K562 (cell line): ENCODE results near the gene RXRB. TPM values are rescaled to one million over a fixed set of nuclear protein-coding genes. Genes with fewer than 3 reads are reported as not detected.

Source experiments
- CHCHD3 ChIP-seq: fragments of 250-450 bp; sonication (Bioruptor Pico); IDR thresholded peaks from 2 replicates; pipeline ENCODE4 v2.1.2; 2022; ENCODE audit warnings: mild to moderate bottlenecking
- GATAD2B ChIP-seq: fragments of 450-650 bp; IDR thresholded peaks from 2 replicates; pipeline ENCODE4 v1.6.1; 2017; ENCODE audit warnings: mild to moderate bottlenecking, borderline replicate concordance
- LCOR ChIP-seq: sonication (generic); formaldehyde crosslinking; IDR thresholded peaks from 2 replicates; pipeline ENCODE4 v1.8.0; 2022; ENCODE audit warnings: mild to moderate bottlenecking, missing genetic modification reagents
- MXI1 ChIP-seq: IDR thresholded peaks from 2 replicates; pipeline ENCODE4 v1.6.1; 2011; ENCODE audit warnings: low read depth, mild to moderate bottlenecking, improper control_type of control experiment, low read length
- SMAD4 ChIP-seq: fragments of 250-450 bp; sonication (Bioruptor Pico); conservative IDR thresholded peaks from 2 replicates; pipeline ENCODE4 v1.8.0; 2021; ENCODE audit warnings: inconsistent platforms, mild to moderate bottlenecking, moderate library complexity
- SNRNP70 ChIP-seq: fragments of 200-400 bp; formaldehyde crosslinking; optimal IDR thresholded peaks from 2 replicates; pipeline ENCODE3; 2017; ENCODE audit warnings: low read depth, low read length
- ZBTB43 ChIP-seq: sonication (generic); formaldehyde crosslinking; IDR thresholded peaks from 2 replicates; pipeline ENCODE4 v1.8.0; 2023; ENCODE audit warnings: mild to moderate bottlenecking, missing genetic modification reagents
- ZFPM2 ChIP-seq: fragments of 250-450 bp; sonication (Bioruptor Pico); IDR thresholded peaks from 2 replicates; pipeline ENCODE4 v1.5.1; 2022; ENCODE audit warnings: mild to moderate bottlenecking
- ZFX ChIP-seq: sonication (generic); formaldehyde crosslinking; IDR thresholded peaks from 2 replicates; pipeline ENCODE4 v1.8.0; 2022; ENCODE audit warnings: mild to moderate bottlenecking, missing genetic modification reagents, moderate library complexity
- polyA plus RNA-seq, 8 experiments: library from polyadenylated mRNA; depleted of rRNA in 4 of 8; stranded (reverse) in 5 of 8; unstranded in 3 of 8; fragments of >200 nt; fragmentation: Nextera tagmentation in 2 of 8; fragmentation: Illumina TruSeq in 1 of 8; extraction: Ambion mirVana in 2 of 8; extraction: Trizol in 1 of 8; gene quantifications; 2 replicates each; pipeline versions ENCODE4 v1.2.1 to v1.2.3, GENCODE V29; 2011 to 2014; ENCODE audit warnings: inconsistent platforms in 1 of 8, missing spikeins in 1 of 8
- total RNA-seq, 7 experiments: library from RNA; depleted of rRNA in 6 of 7; stranded (reverse); fragments of >200 nt in 6 of 7; fragmentation: Illumina TruSeq in 2 of 7; extraction: Trizol in 2 of 7; gene quantifications; 2 replicates each; pipeline versions ENCODE4 v1.2.1 to v1.2.3, GENCODE V29; 2011 to 2021; ENCODE audit warnings: low replicate concordance in 1 of 7
- TF ChIP-seq, protein P1 (sequence below): sonication (generic); formaldehyde crosslinking; IDR thresholded peaks from 2 replicates; pipeline ENCODE4 v1.8.0; 2022; ENCODE audit warnings: mild to moderate bottlenecking, missing genetic modification reagents
- TF ChIP-seq, protein P2 (sequence below), 2 experiments: IDR thresholded peaks; 2 replicates each; pipeline ENCODE4 v1.6.1; 2012; ENCODE audit warnings: improper control_type of control experiment in 2 of 2, low read depth in 2 of 2, low read length in 2 of 2, borderline replicate concordance in 1 of 2
- TF ChIP-seq, protein P3 (sequence below), 2 experiments: fragments of 450-650 bp; formaldehyde crosslinking in 1 of 2; IDR thresholded peaks; 2 replicates each; pipeline versions ENCODE4 v1.4.0 to v1.6.1; 2014 to 2020; ENCODE audit warnings: mild to moderate bottlenecking in 2 of 2, borderline replicate concordance in 1 of 2, low read depth in 1 of 2

Gene RXRB
- total and polyA plus RNA-seq, 9 of the 15 experiments (the other 6 are each of a cell fraction or from before 2014, with no cell fraction given) = 0.76 to 35.5 (median 18.4) TPM

DNA sequence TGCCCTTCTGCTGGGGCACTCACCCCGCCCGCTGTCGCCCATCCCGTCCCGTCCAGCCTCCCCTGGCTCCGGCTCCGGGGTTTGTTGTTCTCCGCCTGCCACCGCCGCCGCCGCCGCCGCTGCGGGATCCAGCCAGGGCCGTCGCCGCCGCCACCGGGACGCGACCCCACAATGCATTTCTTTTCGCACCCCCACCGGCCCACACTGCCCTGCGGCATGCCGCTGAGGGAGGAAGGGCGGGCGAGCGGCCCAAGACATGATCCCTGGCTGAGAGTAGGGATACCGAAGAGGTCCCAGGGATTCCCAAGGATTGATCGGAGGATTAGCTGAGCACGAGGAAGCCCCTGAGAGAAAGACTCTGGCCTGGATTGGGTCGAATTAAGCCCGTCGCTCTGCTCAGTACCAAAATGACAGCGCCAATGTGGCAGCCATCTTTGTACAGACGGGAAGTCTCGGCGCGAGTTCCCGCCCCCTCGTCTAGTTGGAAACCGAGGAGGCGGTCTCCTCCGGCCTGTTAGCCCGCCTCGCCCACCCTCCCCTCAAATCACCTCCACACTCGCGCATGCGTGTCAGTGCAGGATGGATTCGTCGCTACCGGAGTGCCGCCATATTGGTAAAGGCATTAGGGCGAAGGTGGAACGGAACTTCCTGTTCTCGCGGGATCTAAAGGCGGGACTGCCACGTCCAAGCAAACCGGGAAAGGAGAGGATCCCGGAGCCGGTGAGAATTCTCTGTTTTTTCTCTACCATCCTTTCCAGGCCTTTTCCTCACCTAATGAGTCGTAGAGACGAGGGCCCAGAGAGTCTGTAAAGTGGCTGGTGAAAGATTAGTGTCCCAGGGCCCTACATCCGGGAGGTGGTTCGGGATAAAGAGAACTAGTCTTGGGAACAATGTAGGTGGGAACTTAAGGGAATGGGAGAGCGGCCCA lies at the start of gene RXRB, which contains the start of gene SLC39A7 (continued):
- TF ChIP-seq, protein P1, sequence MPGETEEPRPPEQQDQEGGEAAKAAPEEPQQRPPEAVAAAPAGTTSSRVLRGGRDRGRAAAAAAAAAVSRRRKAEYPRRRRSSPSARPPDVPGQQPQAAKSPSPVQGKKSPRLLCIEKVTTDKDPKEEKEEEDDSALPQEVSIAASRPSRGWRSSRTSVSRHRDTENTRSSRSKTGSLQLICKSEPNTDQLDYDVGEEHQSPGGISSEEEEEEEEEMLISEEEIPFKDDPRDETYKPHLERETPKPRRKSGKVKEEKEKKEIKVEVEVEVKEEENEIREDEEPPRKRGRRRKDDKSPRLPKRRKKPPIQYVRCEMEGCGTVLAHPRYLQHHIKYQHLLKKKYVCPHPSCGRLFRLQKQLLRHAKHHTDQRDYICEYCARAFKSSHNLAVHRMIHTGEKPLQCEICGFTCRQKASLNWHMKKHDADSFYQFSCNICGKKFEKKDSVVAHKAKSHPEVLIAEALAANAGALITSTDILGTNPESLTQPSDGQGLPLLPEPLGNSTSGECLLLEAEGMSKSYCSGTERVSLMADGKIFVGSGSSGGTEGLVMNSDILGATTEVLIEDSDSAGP = no peak
- 0 out of 2 replicates have a peak, but pooled peaks have one; percentile 59 for TF ChIP-seq ZBTB43 (CRISPR knock-in tag)
- no peak for TF ChIP-seq SNRNP70
- TF ChIP-seq ZFPM2 (CRISPR knock-in tag) = 0 out of 2 replicates have a peak, but pooled peaks have one; percentile 76
- peak; percentile 96 for TF ChIP-seq SMAD4 (CRISPR knock-in tag)
- TF ChIP-seq CHCHD3 (CRISPR knock-in tag) = 0 out of 2 replicates have a peak, but pooled peaks have one; percentile 51
- peak; percentile 77 for TF ChIP-seq ZFX
- TF ChIP-seq, protein P2, sequence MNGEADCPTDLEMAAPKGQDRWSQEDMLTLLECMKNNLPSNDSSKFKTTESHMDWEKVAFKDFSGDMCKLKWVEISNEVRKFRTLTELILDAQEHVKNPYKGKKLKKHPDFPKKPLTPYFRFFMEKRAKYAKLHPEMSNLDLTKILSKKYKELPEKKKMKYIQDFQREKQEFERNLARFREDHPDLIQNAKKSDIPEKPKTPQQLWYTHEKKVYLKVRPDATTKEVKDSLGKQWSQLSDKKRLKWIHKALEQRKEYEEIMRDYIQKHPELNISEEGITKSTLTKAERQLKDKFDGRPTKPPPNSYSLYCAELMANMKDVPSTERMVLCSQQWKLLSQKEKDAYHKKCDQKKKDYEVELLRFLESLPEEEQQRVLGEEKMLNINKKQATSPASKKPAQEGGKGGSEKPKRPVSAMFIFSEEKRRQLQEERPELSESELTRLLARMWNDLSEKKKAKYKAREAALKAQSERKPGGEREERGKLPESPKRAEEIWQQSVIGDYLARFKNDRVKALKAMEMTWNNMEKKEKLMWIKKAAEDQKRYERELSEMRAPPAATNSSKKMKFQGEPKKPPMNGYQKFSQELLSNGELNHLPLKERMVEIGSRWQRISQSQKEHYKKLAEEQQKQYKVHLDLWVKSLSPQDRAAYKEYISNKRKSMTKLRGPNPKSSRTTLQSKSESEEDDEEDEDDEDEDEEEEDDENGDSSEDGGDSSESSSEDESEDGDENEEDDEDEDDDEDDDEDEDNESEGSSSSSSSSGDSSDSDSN (IDR thresholded peaks at IDR 0.05; ENCODE audit: borderline replicate concordance in 1 of 2, low read depth in 2 of 2, low read length in 2 of 2) = no peak
- peak; percentile 78 for TF ChIP-seq MXI1
- TF ChIP-seq GATAD2B = no peak
- TF ChIP-seq, protein P3, sequence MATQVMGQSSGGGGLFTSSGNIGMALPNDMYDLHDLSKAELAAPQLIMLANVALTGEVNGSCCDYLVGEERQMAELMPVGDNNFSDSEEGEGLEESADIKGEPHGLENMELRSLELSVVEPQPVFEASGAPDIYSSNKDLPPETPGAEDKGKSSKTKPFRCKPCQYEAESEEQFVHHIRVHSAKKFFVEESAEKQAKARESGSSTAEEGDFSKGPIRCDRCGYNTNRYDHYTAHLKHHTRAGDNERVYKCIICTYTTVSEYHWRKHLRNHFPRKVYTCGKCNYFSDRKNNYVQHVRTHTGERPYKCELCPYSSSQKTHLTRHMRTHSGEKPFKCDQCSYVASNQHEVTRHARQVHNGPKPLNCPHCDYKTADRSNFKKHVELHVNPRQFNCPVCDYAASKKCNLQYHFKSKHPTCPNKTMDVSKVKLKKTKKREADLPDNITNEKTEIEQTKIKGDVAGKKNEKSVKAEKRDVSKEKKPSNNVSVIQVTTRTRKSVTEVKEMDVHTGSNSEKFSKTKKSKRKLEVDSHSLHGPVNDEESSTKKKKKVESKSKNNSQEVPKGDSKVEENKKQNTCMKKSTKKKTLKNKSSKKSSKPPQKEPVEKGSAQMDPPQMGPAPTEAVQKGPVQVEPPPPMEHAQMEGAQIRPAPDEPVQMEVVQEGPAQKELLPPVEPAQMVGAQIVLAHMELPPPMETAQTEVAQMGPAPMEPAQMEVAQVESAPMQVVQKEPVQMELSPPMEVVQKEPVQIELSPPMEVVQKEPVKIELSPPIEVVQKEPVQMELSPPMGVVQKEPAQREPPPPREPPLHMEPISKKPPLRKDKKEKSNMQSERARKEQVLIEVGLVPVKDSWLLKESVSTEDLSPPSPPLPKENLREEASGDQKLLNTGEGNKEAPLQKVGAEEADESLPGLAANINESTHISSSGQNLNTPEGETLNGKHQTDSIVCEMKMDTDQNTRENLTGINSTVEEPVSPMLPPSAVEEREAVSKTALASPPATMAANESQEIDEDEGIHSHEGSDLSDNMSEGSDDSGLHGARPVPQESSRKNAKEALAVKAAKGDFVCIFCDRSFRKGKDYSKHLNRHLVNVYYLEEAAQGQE (IDR thresholded peaks at IDR 0.05; ENCODE audit: borderline replicate concordance) = peak; percentile 57
- TF ChIP-seq, protein P3 (CRISPR knock-in tag; IDR thresholded peaks at IDR 0.05; ENCODE audit: low read depth) = peak; percentile 82
- peak; percentile 46 for TF ChIP-seq LCOR (CRISPR knock-in tag)
